Type B pancreatic cell (in vitro differentiated cells): Measurements from ENCODE around the gene GPR39. TPM values are rescaled to one million over a fixed set of nuclear protein-coding genes. Genes with fewer than 3 reads are reported as not detected.

Experiments used
- DNase-seq: peaks from one replicate; pipeline ENCODE4 v3.0.0; 2021; ENCODE audit warnings: mixed read lengths; ENCODE audit not compliant: unreplicated experiment; ENCODE audit errors: extremely low spot score
- H3K27ac Mint-ChIP-seq: 2 replicates; pipeline ENCODE4 v1.8.0; 2021; ENCODE audit warnings: mild to moderate bottlenecking, mixed read lengths
- H3K27me3 Mint-ChIP-seq: 2 replicates; pipeline ENCODE4 v1.8.0; 2021; ENCODE audit warnings: mixed read lengths
- H3K36me3 Mint-ChIP-seq: 2 replicates; pipeline ENCODE4 v1.8.0; 2021; ENCODE audit warnings: mixed read lengths
- H3K4me1 Mint-ChIP-seq: one replicate; pipeline ENCODE4 v1.8.0; 2021; ENCODE audit warnings: mixed read lengths; ENCODE audit not compliant: unreplicated experiment
- H3K4me3 Mint-ChIP-seq: 2 replicates; pipeline ENCODE4 v1.8.0; 2021; ENCODE audit warnings: mild to moderate bottlenecking, mixed read lengths
- H3K9me3 Mint-ChIP-seq: 2 replicates; pipeline ENCODE4 v1.8.0; 2021; ENCODE audit warnings: mixed read lengths
- total RNA-seq: library from RNA; stranded (reverse); gene quantifications from 2 replicates; pipeline ENCODE4 v1.2.1, GENCODE V29; 2021; ENCODE audit warnings: low replicate concordance
- TF ChIP-seq, protein P1 (sequence below): fragments of 200-600 bp; sonication (generic); conservative IDR thresholded peaks from 2 replicates; pipeline ENCODE4 v1.5.0; 2021; ENCODE audit warnings: antibody characterized with exemption, mild to moderate bottlenecking

The GPR39 gene
- total RNA-seq, 1 donor from 2014 or later = 4.1 TPM

DNA sequence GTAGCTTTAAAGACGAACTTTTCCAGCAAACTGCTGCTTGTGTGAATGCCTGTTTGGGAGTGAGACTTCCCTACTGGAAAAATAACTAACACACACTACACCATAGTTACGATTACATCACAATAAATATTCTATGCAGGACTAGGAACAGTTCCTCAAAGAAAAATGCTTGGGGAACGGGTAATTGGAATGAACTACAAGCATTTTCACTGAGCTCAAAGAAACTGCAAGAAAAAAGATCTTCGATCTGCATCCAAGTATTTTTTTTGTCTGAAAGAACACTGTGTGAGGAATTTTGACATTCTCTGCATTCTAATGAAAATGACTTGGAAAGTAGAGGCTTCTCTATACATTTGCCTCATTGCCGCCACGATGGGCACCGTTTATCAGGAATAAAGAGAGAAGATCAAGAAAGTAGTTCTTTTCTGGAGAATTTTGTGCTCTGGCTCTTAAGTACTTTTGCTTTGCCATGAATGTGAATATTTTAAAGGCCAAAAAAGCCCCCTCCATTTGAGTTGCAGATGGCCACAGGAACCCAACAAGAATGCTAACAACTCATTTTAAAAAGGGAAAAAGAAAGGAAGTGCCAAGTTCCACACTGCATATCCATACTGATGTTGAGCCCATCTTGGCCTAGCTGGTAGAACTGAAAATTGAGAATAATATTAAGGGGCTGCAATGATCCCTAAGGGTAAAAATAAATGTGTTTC is 239.8 kb downstream of the GPR39 start:
- Mint-ChIP-seq H3K4me3 (no peak overlapping the region), H3K4me1 (peaks cover 30% of the 10 kb centered on the region), H3K27me3 (peaks cover 4% of the 10 kb centered on the region), H3K36me3 (peaks cover 10% of the 10 kb centered on the region), H3K9me3 (peaks cover 7% of the 10 kb centered on the region), H3K27ac (no peak overlapping the region)
- no peak for DNase-seq
- TF ChIP-seq, protein P1, sequence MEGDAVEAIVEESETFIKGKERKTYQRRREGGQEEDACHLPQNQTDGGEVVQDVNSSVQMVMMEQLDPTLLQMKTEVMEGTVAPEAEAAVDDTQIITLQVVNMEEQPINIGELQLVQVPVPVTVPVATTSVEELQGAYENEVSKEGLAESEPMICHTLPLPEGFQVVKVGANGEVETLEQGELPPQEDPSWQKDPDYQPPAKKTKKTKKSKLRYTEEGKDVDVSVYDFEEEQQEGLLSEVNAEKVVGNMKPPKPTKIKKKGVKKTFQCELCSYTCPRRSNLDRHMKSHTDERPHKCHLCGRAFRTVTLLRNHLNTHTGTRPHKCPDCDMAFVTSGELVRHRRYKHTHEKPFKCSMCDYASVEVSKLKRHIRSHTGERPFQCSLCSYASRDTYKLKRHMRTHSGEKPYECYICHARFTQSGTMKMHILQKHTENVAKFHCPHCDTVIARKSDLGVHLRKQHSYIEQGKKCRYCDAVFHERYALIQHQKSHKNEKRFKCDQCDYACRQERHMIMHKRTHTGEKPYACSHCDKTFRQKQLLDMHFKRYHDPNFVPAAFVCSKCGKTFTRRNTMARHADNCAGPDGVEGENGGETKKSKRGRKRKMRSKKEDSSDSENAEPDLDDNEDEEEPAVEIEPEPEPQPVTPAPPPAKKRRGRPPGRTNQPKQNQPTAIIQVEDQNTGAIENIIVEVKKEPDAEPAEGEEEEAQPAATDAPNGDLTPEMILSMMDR = no peak

DNA sequence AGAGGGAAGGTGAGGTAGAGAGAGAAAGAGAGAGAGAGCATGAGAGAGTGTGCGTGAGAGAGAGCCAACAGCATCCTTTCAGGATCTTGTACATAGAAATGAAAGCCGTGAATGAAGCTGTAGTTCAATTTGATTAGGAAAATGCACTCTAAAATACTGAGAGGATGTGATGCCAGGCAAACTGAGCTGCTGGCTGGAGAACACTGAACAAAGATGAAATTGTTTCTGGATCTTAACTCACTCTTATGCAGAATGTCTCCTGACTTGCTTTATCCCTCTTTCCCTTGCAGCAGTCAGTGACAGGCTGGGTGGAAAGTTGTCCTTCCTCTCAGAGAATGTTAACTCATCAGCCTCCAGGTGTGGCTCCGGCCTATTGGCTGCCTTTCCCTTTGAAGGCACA is 242.7 kb downstream of the GPR39 start:
- H3K4me3 Mint-ChIP-seq = no peak overlapping the region
- peaks cover 6% of the 10 kb centered on the region for H3K27me3 Mint-ChIP-seq
- no peak for DNase-seq
- TF ChIP-seq, protein P1 = no peak
- no peak overlapping the region for H3K27ac Mint-ChIP-seq
- peaks cover 12% of the 10 kb centered on the region for H3K36me3 Mint-ChIP-seq
- H3K4me1 Mint-ChIP-seq = peaks cover 45% of the 10 kb centered on the region
- peaks cover 7% of the 10 kb centered on the region for H3K9me3 Mint-ChIP-seq

DNA sequence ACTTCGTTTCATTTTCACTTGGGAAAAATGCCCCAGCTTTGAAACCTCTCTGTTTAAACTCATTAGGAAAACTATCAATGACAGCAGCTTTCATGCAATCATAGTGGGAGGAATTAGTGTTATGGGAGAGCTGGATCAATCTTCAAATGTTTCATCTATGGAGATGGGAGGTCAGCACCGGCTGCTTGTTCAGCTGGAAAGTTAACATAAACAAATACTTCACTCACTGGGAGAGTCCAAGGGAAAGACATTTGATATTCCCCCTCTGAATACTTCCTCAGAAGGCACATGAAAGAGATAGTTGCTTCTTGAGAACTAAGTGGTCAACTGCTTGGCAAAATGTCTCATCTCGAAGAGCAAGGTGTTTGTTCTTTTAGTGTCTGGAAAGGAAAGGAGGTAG is 246.1 kb downstream of the GPR39 start:
- Mint-ChIP-seq H3K4me3 (peak overlapping the region; percentile 1), H3K36me3 (peaks cover 12% of the 10 kb centered on the region), H3K4me1 (peaks cover 59% of the 10 kb centered on the region), H3K27ac (no peak overlapping the region), H3K9me3 (peaks cover 6% of the 10 kb centered on the region), H3K27me3 (peaks cover 26% of the 10 kb centered on the region)
- TF ChIP-seq, protein P1 = no peak
- no peak for DNase-seq

DNA sequence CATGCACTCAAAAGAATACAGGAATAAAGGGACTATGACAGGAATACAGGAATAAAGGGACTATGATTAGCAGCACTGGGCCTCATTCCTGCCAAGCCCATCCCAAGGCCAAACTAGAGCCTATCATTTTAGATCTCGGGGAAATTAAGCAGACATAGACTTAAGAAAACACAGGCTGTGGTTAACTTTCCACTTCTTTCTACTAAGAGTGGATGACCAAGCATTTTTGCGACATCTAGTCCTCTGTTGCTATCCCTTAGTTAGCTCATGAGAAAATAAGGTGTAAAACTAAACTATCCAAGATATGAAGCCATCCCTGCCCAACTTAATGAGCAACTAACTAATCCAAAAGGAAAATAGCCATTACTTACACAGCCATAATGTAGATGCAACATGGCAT is 247.5 kb downstream of the GPR39 start:
- Mint-ChIP-seq H3K27me3 (peaks cover 36% of the 10 kb centered on the region), H3K4me3 (no peak overlapping the region), H3K36me3 (peaks cover 6% of the 10 kb centered on the region)

DNA sequence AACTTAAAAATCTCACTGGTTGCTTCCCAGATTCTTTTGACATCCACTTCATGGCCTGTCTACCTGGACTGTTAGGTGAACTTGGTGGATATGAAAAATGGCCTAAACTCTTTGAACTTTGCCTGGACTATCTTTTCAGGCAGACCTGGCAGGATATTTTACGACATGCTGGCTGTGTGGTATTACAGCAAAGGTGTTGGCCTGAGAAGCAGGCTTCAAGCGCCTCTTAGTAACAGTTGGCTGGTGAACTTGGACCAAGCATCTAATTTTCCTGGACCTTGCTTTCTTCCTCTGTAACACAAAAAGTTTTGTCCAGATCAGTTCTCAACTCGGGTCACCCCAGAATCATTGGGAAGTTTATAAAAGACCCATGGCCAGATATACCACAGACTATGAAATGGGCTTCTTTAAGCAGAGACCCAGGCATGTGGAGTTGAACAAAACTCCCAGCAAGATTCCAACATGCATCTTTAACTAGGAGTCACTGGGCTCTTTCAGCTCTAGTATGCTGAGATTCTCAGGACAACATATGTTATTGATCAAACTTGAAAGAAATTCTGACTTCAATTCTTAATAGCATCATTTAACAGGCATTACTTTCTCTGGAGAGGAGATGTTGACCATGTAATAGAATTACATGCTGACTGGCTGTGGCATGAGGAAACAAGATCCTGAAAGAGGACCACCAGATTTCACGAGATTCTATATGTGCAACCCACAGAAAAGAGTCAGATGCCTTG is 249.0 kb downstream of the GPR39 start:
- H3K27me3 Mint-ChIP-seq = peaks cover 40% of the 10 kb centered on the region
- TF ChIP-seq, protein P1 = no peak
- H3K9me3 Mint-ChIP-seq = no peaks in the 10 kb centered on the region
- peaks cover 53% of the 10 kb centered on the region for H3K4me1 Mint-ChIP-seq
- no peak overlapping the region for H3K27ac Mint-ChIP-seq
- H3K36me3 Mint-ChIP-seq = peaks cover 6% of the 10 kb centered on the region
- H3K4me3 Mint-ChIP-seq = no peak overlapping the region
- DNase-seq = no peak

More for the DNA sequence above, 247.5 kb downstream of the GPR39 start:
- H3K27ac Mint-ChIP-seq = no peak overlapping the region
- H3K4me1 Mint-ChIP-seq = peaks cover 56% of the 10 kb centered on the region
- TF ChIP-seq, protein P1 = no peak
- DNase-seq = no peak
- no peaks in the 10 kb centered on the region for H3K9me3 Mint-ChIP-seq
